GM21528 (cell line): ENCODE measurements around the gene ADARB1.

Experiments used
- ATAC-seq: cut with Tn5 transposase; IDR thresholded peaks from one replicate; pipeline ENCODE4 v1.9.1; 2021; ENCODE audit warnings: mild to moderate bottlenecking, moderate library complexity; ENCODE audit not compliant: unreplicated experiment, low FRiP score

Gene ADARB1

GRCh38 chr21:45259206-45259840 is 184.9 kb downstream of the ADARB1 start:
- ATAC-seq, result no peak

GRCh38 chr21:45260191-45260825 is 185.9 kb downstream of the ADARB1 start:
- ATAC-seq, result no peak

- no peak for ATAC-seq
Measured at GRCh38 chr21:45261093-45261492, 186.7 kb downstream of the ADARB1 start.

GRCh38 chr21:45262041-45262581 is 187.7 kb downstream of the ADARB1 start:
- ATAC-seq, result no peak

GRCh38 chr21:45262616-45263015 is 188.2 kb downstream of the ADARB1 start:
- ATAC-seq, result no peak

- ATAC-seq, result no peak
Measured at GRCh38 chr21:45263534-45263933, 189.2 kb downstream of the ADARB1 start.

GRCh38 chr21:45264146-45264911 is 189.9 kb downstream of the ADARB1 start:
- ATAC-seq, result no peak

- ATAC-seq, result no peak
Measured at GRCh38 chr21:45264912-45265515, 190.6 kb downstream of the ADARB1 start.

- ATAC-seq, result no peak
Measured at GRCh38 chr21:45265721-45266517, 191.5 kb downstream of the ADARB1 start.

GRCh38 chr21:45266518-45267389 is 192.4 kb downstream of the ADARB1 start:
- ATAC-seq, result no peak

- no peak for ATAC-seq
Measured at GRCh38 chr21:45267390-45267760, 193.0 kb downstream of the ADARB1 start.

- ATAC-seq, result no peak
Measured at GRCh38 chr21:45269861-45270260, 195.5 kb downstream of the ADARB1 start.

- no peak for ATAC-seq
Measured at GRCh38 chr21:45270306-45270821, 196.0 kb downstream of the ADARB1 start.
